ENCODE measurements around the gene TMEM191B. TPM values are rescaled to one million over a fixed set of nuclear protein-coding genes. Genes with fewer than 3 reads are reported as not detected.
"Not testable (repeated sequence)": the region's sequence is repeated elsewhere in the genome, so short reads cannot be mapped to it uniquely, and the experiment has no call there.

The TMEM191B gene
- 41.5 and 47.9 TPM in 2 replicates for polyA plus RNA-seq
- 4.4 and 4.5 TPM in 2 replicates for polyA minus RNA-seq

- not testable (repeated sequence) for H3K9ac ChIP-seq (ENCODE audit: low read length); H3K79me2 ChIP-seq (replicated peaks; ENCODE audit: insufficient read depth, low read length); H3K9me2 ChIP-seq (ENCODE audit: insufficient read depth, low read length); H3K9me3 ChIP-seq (ENCODE audit: low read length); H3F3A ChIP-seq (ENCODE audit: insufficient read depth, low read length, poor library complexity, severe bottlenecking); H2AFZ ChIP-seq (ENCODE audit: low read depth, low read length); H3K36me3 ChIP-seq (ENCODE audit: insufficient read depth, low read length); H3K27me3 ChIP-seq (ENCODE audit: insufficient read depth, low read depth, low read length); H3K4me3 ChIP-seq (ENCODE audit: low read length); H3K27ac ChIP-seq (ENCODE audit: low read length); H3K4me2 ChIP-seq (ENCODE audit: low read length); H4K20me1 ChIP-seq (ENCODE audit: insufficient read depth)
These were observed at the start of gene TMEM191B for GRCh38 chr22:18527752-18528596. TSS of gene TMEM191B (plus strand) at chr22:18527802. CDS start at chr22:18527981, 179 bp downstream.

DNA sequence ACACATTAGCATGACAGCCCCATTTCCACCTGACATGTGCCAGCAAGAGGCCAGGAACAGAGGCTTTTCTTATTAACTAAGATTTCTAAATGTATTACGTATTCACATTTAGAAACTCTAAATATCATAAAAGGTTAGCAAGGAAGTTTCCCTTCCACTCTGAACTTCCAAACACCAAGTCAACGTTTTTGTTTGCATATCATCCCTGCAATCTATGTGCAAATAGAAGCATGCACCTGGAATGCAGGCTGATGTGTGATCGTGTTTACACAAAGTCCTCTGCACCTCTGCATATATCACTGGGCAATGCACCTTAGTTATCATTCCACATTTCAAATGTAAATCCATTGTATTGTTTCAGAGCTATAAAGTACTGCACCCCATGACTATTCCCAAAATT lies 31.4 kb upstream of the TMEM191B start:
- H3K4me3 ChIP-seq (ENCODE audit: low read length); H2AFZ ChIP-seq (ENCODE audit: low read depth, low read length); H3K4me2 ChIP-seq (ENCODE audit: low read length); H3K9me2 ChIP-seq (ENCODE audit: insufficient read depth, low read length); H3K79me2 ChIP-seq (replicated peaks; ENCODE audit: insufficient read depth, low read length); H3K27ac ChIP-seq (ENCODE audit: low read length); H3F3A ChIP-seq (ENCODE audit: insufficient read depth, low read length, poor library complexity, severe bottlenecking); H4K20me1 ChIP-seq (ENCODE audit: insufficient read depth); H3K27me3 ChIP-seq (ENCODE audit: insufficient read depth, low read depth, low read length); H3K9ac ChIP-seq (ENCODE audit: low read length); H3K9me3 ChIP-seq (ENCODE audit: low read length); H3K36me3 ChIP-seq (ENCODE audit: insufficient read depth, low read length): not testable (repeated sequence)

DNA sequence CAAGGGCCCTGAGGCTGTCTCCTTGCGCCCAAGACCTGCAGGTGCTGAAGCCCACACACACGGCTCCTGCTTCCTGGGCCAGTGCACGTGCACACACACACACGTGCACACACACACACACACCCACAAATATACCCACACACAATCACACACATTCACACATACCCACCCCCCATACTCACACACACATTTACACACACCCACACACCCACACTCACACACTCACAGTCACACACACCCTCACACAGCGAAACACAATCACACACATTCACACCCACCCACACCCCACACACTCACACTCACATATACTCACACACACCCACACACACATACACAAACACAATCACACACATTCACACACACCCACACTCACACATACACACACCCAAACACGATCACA lies 16.3 kb upstream of the TMEM191B start:
- not testable (repeated sequence) for H3K27ac ChIP-seq (ENCODE audit: low read length); H3K9me3 ChIP-seq (ENCODE audit: low read length); H3F3A ChIP-seq (ENCODE audit: insufficient read depth, low read length, poor library complexity, severe bottlenecking); H3K79me2 ChIP-seq (replicated peaks; ENCODE audit: insufficient read depth, low read length); H3K4me3 ChIP-seq (ENCODE audit: low read length); H3K9me2 ChIP-seq (ENCODE audit: insufficient read depth, low read length); H2AFZ ChIP-seq (ENCODE audit: low read depth, low read length); H3K9ac ChIP-seq (ENCODE audit: low read length); H3K27me3 ChIP-seq (ENCODE audit: insufficient read depth, low read depth, low read length); H3K4me2 ChIP-seq (ENCODE audit: low read length); H4K20me1 ChIP-seq (ENCODE audit: insufficient read depth); H3K36me3 ChIP-seq (ENCODE audit: insufficient read depth, low read length)

- not testable (repeated sequence) for H3K4me2 ChIP-seq (ENCODE audit: low read length); H2AFZ ChIP-seq (ENCODE audit: low read depth, low read length); H3K27ac ChIP-seq (ENCODE audit: low read length); H3K9me2 ChIP-seq (ENCODE audit: insufficient read depth, low read length); H3F3A ChIP-seq (ENCODE audit: insufficient read depth, low read length, poor library complexity, severe bottlenecking); H3K27me3 ChIP-seq (ENCODE audit: insufficient read depth, low read depth, low read length); H3K36me3 ChIP-seq (ENCODE audit: insufficient read depth, low read length); H3K79me2 ChIP-seq (replicated peaks; ENCODE audit: insufficient read depth, low read length); H3K9me3 ChIP-seq (ENCODE audit: low read length); H4K20me1 ChIP-seq (ENCODE audit: insufficient read depth); H3K9ac ChIP-seq (ENCODE audit: low read length); H3K4me3 ChIP-seq (ENCODE audit: low read length)
These were observed 15.2 kb upstream of the TMEM191B start for GRCh38 chr22:18512378-18512777.

DNA sequence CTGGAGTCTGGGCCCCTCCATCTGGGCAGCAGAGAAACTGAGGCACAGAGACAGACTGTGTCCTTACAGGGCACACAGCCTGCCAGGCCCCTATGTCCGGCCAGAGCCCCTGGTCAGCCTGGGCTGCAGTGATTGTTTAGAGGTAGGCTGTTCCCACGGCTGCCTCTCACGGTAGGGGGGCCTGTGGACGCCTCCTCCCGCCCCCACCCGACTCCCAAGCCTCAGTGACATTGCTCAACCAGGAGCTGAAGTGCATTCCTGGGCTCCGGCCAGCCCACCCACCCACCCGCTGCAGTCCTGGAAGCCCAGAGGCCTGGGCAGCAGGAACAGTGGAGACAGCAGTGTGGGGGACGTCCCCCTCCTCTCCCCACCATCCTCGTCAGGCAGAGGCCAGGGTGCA lies 14.1 kb upstream of the TMEM191B start:
- H3K27ac ChIP-seq (ENCODE audit: low read length); H3K36me3 ChIP-seq (ENCODE audit: insufficient read depth, low read length); H3F3A ChIP-seq (ENCODE audit: insufficient read depth, low read length, poor library complexity, severe bottlenecking); H3K9me3 ChIP-seq (ENCODE audit: low read length); H3K27me3 ChIP-seq (ENCODE audit: insufficient read depth, low read depth, low read length); H3K79me2 ChIP-seq (replicated peaks; ENCODE audit: insufficient read depth, low read length); H3K4me3 ChIP-seq (ENCODE audit: low read length); H4K20me1 ChIP-seq (ENCODE audit: insufficient read depth); H3K9me2 ChIP-seq (ENCODE audit: insufficient read depth, low read length); H3K9ac ChIP-seq (ENCODE audit: low read length); H2AFZ ChIP-seq (ENCODE audit: low read depth, low read length); H3K4me2 ChIP-seq (ENCODE audit: low read length): not testable (repeated sequence)

DNA sequence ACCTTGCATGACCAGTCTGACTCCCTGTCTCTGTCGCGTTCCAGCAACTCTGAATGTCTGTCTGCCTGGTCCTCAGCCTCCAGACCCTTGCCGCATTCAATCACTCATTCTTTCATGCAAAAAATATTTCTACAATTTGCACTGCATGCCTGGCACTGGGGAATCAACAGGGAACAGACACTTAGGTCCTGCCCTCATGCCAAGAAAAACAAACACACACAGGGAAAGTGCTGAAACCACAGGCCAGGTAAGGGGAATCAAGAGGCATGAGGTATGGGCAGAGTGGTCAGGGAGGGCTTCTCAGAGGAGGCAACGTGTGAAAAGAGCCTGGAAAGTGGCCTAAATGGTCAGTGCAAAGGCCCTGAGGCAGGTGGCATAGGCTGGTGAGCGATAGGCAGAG lies 9.5 kb upstream of the TMEM191B start, which contains the start of gene GGTLC3:
Gene GGTLC3, minus strand, starts transcription at position 101 of the 400 bp plus-strand sequence. CDS start 264 bp downstream, outside the sequence.
- H4K20me1 ChIP-seq (ENCODE audit: insufficient read depth): not testable (repeated sequence)

GRCh38 chr22:18522762-18523161 lies 4.8 kb upstream of the TMEM191B start:
- H3K4me2 ChIP-seq (ENCODE audit: low read length); H3K9me2 ChIP-seq (ENCODE audit: insufficient read depth, low read length); H3K4me3 ChIP-seq (ENCODE audit: low read length); H3F3A ChIP-seq (ENCODE audit: insufficient read depth, low read length, poor library complexity, severe bottlenecking); H3K27ac ChIP-seq (ENCODE audit: low read length); H3K36me3 ChIP-seq (ENCODE audit: insufficient read depth, low read length); H3K9me3 ChIP-seq (ENCODE audit: low read length); H3K9ac ChIP-seq (ENCODE audit: low read length); H4K20me1 ChIP-seq (ENCODE audit: insufficient read depth); H3K79me2 ChIP-seq (replicated peaks; ENCODE audit: insufficient read depth, low read length); H3K27me3 ChIP-seq (ENCODE audit: insufficient read depth, low read depth, low read length); H2AFZ ChIP-seq (ENCODE audit: low read depth, low read length): not testable (repeated sequence)

More for the DNA sequence above, 9.5 kb upstream of the TMEM191B start, which contains the start of gene GGTLC3:
- H3K27me3 ChIP-seq (ENCODE audit: insufficient read depth, low read depth, low read length); H3K9me2 ChIP-seq (ENCODE audit: insufficient read depth, low read length); H3K4me3 ChIP-seq (ENCODE audit: low read length); H3F3A ChIP-seq (ENCODE audit: insufficient read depth, low read length, poor library complexity, severe bottlenecking); H2AFZ ChIP-seq (ENCODE audit: low read depth, low read length); H3K36me3 ChIP-seq (ENCODE audit: insufficient read depth, low read length); H3K4me2 ChIP-seq (ENCODE audit: low read length); H3K27ac ChIP-seq (ENCODE audit: low read length); H3K79me2 ChIP-seq (replicated peaks; ENCODE audit: insufficient read depth, low read length); H3K9me3 ChIP-seq (ENCODE audit: low read length); H3K9ac ChIP-seq (ENCODE audit: low read length): not testable (repeated sequence)

- not testable (repeated sequence) for H3K9me2 ChIP-seq (ENCODE audit: insufficient read depth, low read length); H2AFZ ChIP-seq (ENCODE audit: low read depth, low read length); H3K27me3 ChIP-seq (ENCODE audit: insufficient read depth, low read depth, low read length); H3F3A ChIP-seq (ENCODE audit: insufficient read depth, low read length, poor library complexity, severe bottlenecking); H3K9me3 ChIP-seq (ENCODE audit: low read length); H3K36me3 ChIP-seq (ENCODE audit: insufficient read depth, low read length); H3K79me2 ChIP-seq (replicated peaks; ENCODE audit: insufficient read depth, low read length); H3K9ac ChIP-seq (ENCODE audit: low read length); H3K27ac ChIP-seq (ENCODE audit: low read length); H3K4me3 ChIP-seq (ENCODE audit: low read length); H4K20me1 ChIP-seq (ENCODE audit: insufficient read depth); H3K4me2 ChIP-seq (ENCODE audit: low read length)
These were observed 4.3 kb upstream of the TMEM191B start for GRCh38 chr22:18523328-18523727.
